T follicular helper cell (primary cell): Measurements from ENCODE around the gene PSMF1.

Experiments
- DNase-seq: peaks from one replicate; pipeline ENCODE4 v3.0.0-alpha.2; 2020; ENCODE audit warnings: low read depth
- total RNA-seq, 2 experiments: gene quantifications; one replicate each; lab custom pipeline; 2026; lab: John Stamatoyannopoulos, UW

Gene PSMF1, protein sequence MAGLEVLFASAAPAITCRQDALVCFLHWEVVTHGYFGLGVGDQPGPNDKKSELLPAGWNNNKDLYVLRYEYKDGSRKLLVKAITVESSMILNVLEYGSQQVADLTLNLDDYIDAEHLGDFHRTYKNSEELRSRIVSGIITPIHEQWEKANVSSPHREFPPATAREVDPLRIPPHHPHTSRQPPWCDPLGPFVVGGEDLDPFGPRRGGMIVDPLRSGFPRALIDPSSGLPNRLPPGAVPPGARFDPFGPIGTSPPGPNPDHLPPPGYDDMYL
- total RNA-seq = 101 to 119 reads per million in 2 experiments

DNA sequence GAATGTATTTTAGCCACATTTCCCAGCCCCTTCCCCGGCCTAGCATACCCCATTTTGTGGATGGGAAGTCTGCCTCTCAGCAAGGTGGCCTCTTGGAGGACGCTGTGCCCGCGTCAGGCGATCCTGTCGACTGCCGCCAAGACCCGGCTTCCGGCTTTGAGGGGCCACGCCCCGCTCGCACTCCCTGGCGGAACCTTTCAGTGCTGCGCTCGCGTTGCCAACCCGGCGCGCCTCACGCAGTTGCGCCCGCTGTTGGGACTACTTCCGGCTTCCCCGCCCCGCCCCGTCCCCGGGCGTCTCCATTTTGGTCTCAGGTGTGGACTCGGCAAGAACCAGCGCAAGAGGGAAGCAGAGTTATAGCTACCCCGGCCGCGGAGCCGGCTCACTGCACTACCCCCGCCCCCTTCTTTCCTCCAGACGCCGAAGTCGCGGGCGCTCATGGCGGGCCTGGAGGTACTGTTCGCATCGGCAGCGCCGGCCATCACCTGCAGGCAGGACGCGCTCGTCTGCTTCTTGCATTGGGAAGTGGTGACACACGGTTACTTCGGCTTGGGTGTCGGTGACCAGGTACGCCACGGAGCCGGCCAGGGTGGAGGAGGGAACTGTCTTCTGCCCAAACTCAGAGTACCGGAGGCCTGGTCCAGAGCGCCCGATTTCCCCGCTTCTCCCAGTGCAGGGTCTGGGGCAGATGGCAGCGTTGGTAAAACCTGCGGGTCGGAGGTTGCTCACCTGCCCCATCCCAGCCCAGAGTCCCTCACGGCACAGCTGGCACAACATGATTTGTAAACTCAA is at the start of gene PSMF1:
Gene PSMF1, plus strand, starts transcription at position 267 of the 792 bp plus-strand sequence. Its CDS starts 172 bp downstream, at position 439.
- peak; percentile 94 for DNase-seq

DNA sequence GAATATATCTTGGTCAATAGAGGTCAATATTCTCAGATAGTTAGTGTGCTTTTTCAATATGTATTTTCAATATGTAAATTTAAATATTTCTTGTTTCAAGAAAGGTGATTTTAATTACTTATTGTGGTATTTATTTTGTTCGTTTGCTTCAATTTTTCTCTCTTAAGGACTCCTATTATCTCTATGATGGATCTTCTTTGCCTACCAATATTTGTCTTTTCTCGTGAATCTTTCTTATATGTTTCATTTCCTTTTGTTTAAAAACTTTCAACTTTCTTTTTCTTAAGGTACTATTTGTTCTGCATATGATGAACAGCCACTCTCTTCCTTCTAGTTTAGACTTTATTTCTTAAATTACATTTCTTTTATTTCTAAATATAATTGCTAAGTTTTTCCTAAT is 46.1 kb upstream of the PSMF1 start:
- no peak for DNase-seq

DNA sequence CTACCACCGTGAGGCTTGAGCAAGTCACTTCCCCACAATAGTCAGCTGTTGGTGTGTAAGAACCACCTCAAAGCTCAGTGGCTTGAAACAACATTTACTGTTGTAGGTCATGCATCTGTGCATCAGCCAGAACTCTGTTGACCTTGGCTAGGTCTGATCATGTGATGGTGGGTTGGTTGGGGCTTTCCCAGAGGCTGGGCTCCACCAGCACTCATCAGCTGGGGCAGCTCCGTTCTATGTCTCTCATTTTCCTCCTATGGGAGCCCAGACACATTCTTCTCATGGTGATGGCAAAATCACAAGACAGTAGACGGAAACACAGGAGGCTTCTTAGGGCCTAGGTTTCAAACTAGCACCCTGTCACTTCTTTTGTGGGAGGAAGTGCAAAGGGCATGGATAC is 42.8 kb upstream of the PSMF1 start:
- DNase-seq = no peak

DNA sequence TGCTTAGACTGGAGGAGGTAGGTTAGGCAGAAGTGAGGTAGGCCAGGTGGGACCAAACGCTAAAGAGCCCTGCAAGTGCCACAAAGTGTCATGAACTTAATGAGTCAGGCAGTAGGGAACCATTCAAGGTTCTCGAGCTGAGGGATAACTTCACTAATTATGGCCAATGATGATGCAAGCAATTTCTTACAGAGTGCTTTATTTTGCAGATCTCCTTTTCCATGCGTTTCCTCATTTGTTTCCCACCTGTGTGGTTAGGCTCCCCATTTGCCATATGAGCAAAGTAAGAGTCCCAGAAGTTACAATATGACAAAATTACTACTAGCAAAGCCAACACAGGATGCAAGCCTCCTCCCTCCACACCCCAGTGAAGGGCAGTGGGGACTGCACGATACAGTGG is 36.5 kb upstream of the PSMF1 start:
- DNase-seq = no peak

DNA sequence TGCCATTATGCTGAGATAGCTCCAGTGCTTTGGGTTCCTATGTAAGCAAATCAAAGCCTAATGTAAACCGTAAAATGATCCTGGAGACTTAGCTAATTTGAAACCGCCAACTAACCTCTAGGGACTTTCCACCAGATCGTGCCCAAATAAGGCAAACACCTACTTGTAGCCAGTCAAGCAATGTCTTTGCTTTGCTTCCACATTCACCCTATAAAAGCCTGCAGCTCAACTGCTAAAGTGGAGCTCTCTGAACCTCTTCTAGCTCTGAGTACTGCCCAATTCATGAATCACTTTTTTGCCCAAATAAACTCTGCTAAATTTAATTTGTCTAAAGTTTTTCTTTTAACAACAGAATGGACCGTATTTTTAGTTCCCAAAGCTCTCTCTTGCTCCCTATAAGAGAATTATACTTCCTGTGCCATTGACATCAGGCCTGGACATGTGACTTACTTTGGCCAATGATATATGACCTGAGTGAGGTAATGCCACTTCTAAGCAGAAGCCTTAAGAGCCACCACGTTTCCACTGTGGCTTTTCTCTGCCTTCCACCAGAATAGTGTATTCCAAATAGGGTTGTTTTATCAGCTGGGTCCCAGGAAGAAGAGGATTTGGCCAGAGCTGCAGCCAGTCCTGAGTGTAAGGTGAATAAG is 34.8 kb upstream of the PSMF1 start:
- no peak for DNase-seq

DNA sequence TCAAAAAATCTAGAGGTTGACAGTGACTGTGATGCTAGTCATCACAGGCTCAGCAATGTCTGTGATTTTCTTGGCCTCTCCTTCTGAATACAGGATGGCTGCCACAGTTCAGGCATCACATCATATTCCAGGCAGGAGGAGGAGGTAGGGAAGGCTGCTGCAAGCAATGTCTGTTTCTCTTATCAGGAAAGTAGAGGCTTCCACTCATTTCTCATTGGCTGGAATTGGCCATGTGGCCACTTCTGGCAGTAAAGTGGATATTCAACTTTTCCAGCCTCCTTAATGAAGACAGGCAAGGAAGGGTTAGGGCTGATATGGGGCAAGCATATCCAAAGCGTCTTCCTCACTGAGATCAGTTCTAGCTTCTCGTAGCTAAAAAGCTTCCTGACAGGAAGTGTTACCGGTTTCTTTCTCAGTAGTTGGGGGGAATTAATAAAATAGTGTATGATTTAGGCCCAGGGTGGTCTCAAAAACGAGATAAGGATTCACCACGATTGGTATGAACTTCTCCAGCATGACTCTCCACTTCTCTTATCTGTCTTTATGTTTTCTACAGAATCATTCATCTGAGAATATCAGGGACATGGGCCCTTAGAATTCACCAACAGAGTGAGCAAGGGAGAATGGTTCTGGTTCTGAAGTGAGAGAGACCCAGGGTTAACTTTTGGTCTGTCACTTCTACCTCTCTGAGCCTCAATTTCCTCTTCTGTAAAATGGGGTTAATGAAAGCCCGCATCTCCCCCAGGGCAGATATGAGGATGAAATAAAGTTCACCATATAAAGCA is 32.7 kb upstream of the PSMF1 start:
- DNase-seq = no peak

DNA sequence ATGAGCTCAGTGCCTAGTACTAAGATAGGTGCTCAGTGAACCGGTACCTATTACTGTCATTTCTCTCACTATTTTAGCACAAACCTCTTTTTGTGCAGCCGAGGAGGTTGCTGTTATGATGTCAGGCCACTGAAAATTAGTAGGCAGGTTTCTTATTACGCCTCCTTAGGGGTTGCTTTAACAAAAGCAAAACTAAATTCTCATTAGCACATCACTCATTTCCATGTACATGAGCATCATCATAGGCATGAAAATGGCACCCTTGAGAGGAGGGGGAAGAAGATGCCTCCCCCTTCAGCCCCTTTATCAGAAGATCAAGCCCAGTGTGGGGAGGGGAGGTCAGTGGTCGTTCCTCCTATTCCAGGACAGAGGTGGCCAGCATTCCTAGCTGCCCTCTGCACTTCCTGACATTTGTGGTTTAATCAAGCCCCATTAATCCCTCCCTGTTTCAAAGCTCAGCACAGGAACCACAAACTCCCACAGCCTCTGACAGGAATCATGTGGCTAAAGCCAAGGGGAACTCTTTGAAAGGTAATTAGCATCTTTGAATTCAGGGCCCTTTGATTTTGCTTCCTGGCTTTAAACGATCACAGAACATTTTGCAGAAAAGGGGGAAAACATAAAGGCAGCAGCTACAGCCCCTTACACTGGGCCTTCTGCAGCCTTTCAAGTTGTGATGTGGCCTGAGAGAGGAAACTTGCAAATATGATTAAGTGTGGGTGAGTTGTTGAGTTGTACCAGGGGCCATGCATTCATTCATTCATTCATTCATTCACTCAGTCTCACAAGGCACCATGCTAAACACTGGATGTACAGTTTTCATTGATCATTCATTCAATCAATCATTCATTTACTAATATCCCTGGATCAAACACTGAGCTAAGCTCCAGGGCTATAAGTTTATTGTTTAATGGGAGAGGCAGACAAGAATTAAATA is 31.9 kb upstream of the PSMF1 start:
- DNase-seq = no peak

DNA sequence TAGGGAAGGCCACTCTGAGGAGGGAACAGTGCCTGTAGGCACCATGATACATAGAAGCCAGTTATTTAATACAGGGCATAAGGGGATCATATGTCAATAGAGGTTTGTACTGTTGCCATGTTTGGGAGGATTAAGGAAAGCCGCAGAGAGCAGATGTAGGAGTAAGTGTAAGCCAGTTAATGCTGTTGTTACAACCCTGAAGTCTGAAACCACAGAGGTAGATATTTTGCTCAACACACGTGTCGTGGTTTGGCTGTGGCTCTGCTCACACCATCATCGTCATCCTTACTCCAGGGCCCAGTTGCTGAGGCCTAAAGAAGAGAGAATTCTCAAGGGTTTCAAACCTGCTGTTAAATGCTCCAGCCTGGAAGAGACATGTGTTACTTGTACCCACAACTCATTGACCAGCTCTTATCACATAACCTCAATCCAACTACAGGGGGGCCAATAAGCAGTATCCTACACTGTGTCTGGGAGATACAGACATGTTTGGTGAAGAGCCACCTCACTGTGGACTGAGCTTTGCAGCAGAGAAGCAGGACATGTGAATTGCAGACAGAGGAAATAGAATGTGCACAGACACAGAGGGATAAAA is 31.0 kb upstream of the PSMF1 start:
- DNase-seq = no peak

DNA sequence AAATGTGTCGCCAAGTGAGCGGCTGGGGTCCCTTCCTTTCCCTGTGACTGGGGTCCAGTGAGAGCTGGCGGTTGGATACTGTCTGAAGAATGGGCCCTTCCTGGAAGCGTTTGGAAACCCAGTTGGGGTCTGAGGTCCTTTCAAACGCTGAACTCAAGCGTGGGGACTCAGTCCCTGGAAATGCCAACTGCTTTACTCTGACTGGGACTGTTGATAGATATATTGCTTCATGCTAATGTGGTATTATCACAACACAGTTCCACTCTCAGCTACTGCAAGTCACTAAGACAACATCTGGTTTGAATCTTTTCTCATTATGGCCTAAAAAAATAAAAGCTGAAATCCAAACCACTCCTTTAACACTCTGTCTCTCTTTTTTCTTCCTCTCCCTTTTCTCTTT is 23.7 kb upstream of the PSMF1 start:
- no peak for DNase-seq

DNA sequence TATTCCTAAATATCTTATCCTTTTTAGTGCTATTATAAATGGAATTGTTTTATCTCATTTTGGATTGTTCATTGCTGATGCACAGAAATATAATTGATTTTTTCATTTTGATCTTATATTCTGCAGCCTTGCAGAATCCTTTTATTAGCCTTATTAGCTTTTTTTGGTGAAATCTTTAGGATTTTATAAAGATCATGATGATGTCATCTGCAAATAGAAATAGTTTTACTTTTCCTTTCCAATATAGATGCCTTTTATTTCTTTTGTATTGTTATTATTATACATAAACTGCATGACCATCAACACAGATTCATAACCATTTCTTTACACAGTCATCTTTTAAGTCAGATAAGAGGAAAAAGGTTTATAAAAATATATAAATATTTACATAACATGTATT is 16.9 kb upstream of the PSMF1 start:
- DNase-seq = no peak

DNA sequence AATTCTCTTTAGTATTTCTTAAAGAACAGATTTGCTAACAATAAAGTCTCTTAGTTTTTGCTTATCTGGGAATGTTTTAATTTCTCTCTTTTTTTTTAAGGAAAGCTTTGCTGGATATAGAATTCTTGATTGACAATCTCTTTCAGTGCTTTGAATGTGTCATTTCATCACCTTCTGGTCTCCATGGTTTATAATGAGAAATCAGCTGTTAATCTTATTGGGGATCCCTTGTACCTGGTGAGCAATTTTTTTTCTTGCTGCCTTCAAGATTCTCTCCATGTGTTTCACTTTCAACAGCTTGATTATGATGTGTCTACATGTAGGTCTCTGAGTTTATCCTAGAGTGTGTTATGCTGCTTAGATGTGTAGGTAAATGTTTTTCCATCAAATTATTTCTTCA is 16.4 kb upstream of the PSMF1 start:
- no peak for DNase-seq

DNA sequence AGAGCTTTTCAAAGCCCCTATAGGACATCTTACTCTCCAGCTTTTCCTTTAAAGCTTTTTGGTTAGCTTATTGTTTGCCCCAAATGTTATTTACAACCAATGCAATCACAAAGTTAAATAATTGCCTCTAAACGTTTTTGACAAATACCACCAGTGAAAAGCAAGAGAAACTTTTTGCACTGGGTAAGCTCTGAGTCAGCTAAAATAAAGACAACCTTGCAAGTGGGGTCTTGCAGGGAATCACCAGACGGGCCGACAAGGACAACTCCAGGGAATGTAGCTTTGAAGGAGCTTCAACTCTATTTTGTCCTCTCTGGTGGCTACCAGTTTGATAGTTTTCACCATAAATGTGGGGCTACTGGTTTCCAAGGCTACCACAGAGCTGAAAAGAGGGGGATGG is 14.7 kb upstream of the PSMF1 start:
- no peak for DNase-seq

DNA sequence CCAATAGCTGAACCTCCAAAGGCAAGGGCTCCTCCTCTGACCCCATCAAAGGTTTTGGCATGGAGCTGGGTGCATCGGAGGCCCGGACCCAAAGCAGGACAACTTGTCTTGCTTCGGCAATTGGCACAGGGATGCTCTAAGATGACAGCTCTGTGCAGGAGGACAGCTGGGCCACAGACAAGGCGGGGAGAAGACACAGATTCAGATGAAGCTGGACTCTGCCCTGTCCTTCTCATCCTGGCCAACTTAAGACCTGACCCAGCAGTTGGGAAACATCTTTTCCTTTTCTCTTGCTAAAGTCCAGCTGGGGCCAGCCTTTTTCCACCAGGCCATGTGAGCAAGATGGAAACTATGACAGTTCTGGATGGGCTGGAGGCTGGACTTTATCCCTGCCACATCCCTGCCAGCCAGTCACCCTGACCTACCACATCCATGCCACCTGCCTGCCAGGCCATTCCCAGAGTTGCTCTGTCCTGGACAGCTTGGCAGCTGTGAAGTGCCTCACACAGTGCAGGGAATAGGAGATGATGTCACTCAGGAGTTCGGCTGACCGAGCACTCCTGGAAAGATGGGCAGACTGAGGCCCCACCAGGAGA is 12.7 kb upstream of the PSMF1 start:
- no peak for DNase-seq

DNA sequence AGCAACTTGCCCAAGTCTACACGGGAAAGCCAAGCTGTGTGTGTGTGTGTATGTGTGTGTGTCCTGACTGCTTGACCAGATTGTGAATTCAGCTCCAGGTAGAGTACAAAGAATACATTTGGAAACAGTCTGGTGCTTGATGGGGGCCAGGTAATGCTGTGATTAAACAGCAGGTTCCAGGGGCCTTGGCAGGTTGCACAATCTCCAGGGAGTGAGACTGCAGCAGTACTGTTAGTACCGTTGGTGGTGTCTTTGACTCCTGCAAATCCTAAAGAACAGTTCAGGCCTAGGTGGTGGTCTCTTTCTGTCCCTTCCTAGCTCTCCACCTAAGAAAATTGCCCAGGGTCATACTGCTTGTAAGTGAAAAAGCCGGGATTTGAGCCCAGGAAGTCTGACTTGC is 11.2 kb upstream of the PSMF1 start:
- DNase-seq = no peak

DNA sequence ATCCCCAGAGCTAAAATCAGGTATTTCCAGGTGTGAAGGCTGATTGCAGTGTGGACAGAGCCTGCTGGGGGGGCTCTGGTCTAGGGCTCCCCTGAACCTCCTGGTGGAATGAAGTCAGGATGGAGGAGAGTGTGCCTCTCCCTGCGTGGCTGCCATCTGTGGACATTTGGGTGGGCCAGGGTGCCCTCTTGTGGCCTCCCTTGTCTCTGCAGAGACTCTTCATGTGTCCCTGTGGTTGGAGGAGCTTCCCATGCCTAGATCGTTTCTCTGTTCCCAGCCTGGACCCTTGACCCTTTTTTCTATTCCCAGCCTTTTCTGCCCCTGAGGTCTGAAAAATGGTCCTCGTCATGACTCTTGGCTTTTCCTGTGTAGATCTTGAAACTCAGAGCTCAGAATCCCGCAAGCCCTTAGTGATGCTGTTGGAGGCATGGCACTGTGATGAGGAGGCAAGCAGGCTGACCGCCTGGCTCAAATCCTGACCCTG is 9.9 kb upstream of the PSMF1 start:
- DNase-seq = peak; percentile 17

DNA sequence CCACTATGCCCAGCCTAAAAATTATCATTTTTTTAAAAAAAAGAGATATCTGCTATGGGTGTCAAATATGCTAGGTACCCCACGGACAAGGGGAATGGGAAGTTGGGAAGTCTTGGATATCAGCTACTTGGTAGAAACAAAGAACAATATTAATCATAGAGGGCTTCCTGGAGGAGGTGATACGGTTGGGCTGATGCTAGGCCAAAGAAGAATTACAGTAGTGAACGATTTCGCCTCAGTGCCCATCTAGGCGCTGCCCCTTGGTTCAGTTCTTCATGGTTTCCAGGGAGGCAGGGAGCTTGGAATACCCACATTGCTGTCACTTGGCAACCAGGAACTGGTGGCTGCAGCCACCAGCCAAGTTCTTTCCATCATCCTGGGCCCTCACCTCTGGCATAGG is 5.5 kb upstream of the PSMF1 start:
- DNase-seq = no peak

DNA sequence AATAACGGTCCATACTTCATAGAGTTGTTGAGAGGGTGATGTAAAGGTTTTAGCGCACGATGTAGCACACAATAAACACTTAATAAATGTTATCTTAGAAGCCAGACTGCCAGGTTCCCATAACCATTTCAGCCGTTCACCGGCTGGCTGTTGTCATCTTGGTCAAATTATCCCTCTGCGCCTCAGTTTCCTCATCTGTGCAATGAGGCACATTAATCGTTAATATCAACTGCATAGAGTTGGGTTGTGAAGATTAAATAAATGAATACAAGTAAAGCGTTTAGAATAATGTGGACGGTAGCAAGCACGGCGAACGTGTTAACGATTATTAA is 432 bp upstream of the PSMF1 start:
- no peak for DNase-seq

DNA sequence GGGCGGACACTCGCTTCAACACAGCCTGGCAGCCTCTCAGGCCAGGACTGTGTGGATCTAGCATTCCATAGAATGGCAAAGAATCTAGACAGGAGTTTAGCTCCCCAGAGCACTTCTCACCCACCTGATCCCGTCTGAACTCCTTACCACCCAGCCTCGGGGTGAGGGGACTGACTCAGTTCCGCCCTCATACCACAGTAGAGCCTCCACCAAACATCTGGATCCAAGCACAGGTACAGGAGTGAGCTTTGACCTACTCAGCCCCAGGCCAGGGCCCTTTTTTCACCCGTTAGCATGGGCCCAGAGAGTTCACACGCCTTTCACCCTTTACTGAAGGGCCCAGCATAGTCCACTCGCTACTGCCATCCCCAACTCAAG is 715 bp downstream of the PSMF1 start:
- DNase-seq = no peak

DNA sequence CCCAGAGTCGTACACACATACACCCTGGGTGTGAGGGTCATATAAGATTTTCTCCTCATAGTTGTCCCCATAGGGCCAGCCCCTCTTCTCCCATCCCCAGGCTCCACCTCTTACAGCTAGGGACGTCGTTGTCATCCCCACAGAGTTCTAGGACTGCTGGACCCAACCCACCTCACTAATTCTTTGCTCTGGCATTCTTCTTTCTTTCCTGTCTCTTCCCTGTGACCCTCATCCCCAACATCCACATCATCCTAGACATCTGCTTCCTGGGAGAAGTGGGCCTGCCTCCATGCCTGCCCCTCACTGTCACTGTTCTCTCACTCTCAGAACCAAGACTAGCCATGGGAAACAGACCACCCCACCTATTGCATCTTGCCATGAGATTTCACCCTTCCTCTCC is 1.1 kb downstream of the PSMF1 start:
- no peak for DNase-seq

DNA sequence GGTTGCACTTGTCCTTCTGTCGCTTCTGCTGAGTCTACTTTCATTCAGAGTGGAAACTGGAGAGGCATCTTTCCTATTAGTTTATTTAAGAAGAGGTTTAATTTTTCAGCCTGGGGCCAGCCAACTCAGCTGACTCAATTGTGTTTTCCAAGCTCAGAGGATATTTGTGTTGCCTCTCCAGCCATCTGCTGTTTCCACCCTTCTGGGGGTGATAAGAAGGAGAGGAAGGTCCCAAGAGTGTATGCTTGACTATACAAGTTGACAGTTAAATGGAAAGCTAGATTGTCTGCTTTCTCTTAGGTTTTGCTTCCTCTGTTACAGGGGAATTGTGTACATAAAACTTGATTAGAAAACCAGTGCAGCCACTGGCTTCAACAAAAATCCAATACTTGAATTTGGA is 3.0 kb downstream of the PSMF1 start:
- no peak for DNase-seq
